HEK293 (cell line): ENCODE results near the gene FBXO28.

Experiments
- FEZF1 ChIP-seq: fragments of 450-650 bp; formaldehyde crosslinking; IDR thresholded peaks from 2 replicates; pipeline ENCODE4 v1.5.1; 2016; ENCODE audit warnings: missing biosample characterization, missing genetic modification characterization
- GLI4 ChIP-seq: fragments of 450-650 bp; formaldehyde crosslinking; IDR thresholded peaks from 2 replicates; pipeline ENCODE4 v1.5.1; 2016; ENCODE audit warnings: missing biosample characterization, missing genetic modification characterization
- GLIS1 ChIP-seq: fragments of 450-650 bp; formaldehyde crosslinking; IDR thresholded peaks from 2 replicates; pipeline ENCODE4 v1.5.1; 2016; ENCODE audit warnings: missing biosample characterization, missing genetic modification characterization
- OVOL3 ChIP-seq: fragments of 450-650 bp; formaldehyde crosslinking; IDR thresholded peaks from 2 replicates; pipeline ENCODE4 v1.5.1; 2016; ENCODE audit warnings: missing biosample characterization, missing genetic modification characterization
- SETDB1 ChIP-seq: IDR thresholded peaks from one replicate; pipeline ENCODE4 v1.6.1; 2017; ENCODE audit warnings: mild to moderate bottlenecking, low read length, moderate library complexity, mixed read lengths; ENCODE audit not compliant: insufficient read length
- SP7 ChIP-seq: fragments of 450-650 bp; formaldehyde crosslinking; IDR thresholded peaks from 2 replicates; pipeline ENCODE4 v1.5.1; 2016; ENCODE audit warnings: missing biosample characterization, missing genetic modification characterization
- TRIM28 ChIP-seq: IDR thresholded peaks from 2 replicates; pipeline ENCODE4 v1.6.1; 2011; ENCODE audit warnings: low read length, control low read depth, borderline replicate concordance
- YY2 ChIP-seq: fragments of 450-650 bp; formaldehyde crosslinking; IDR thresholded peaks from 2 replicates; pipeline ENCODE4 v1.5.1; 2016; ENCODE audit warnings: missing biosample characterization, missing genetic modification characterization
- ZIC2 ChIP-seq: fragments of 450-650 bp; formaldehyde crosslinking; IDR thresholded peaks from 2 replicates; pipeline ENCODE4 v1.5.1; 2016; ENCODE audit warnings: missing biosample characterization, missing genetic modification characterization
- ZNF138 ChIP-seq: fragments of 450-650 bp; formaldehyde crosslinking; IDR thresholded peaks from 2 replicates; pipeline ENCODE4 v1.5.1; 2016; ENCODE audit warnings: missing biosample characterization, missing genetic modification characterization, borderline replicate concordance
- ZNF174 ChIP-seq: fragments of 450-650 bp; formaldehyde crosslinking; IDR thresholded peaks from 2 replicates; pipeline ENCODE4 v1.5.0; 2017; ENCODE audit warnings: missing biosample characterization, mild to moderate bottlenecking, missing genetic modification characterization
- ZNF175 ChIP-seq: fragments of 450-650 bp; formaldehyde crosslinking; IDR thresholded peaks from 2 replicates; pipeline ENCODE4 v1.5.1; 2016; ENCODE audit warnings: missing biosample characterization, missing genetic modification characterization
- ZNF202 ChIP-seq: fragments of 450-650 bp; formaldehyde crosslinking; IDR thresholded peaks from 2 replicates; pipeline ENCODE4 v1.5.1; 2016; ENCODE audit warnings: missing biosample characterization, missing genetic modification characterization, borderline replicate concordance
- ZNF24 ChIP-seq: fragments of 450-650 bp; formaldehyde crosslinking; IDR thresholded peaks from 2 replicates; pipeline ENCODE4 v1.5.1; 2016; ENCODE audit warnings: missing biosample characterization, missing genetic modification characterization
- ZNF292 ChIP-seq: fragments of 450-650 bp; formaldehyde crosslinking; IDR thresholded peaks from 2 replicates; pipeline ENCODE4 v1.5.1; 2016; ENCODE audit warnings: low read depth, missing biosample characterization, missing genetic modification characterization, borderline replicate concordance
- ZNF335 ChIP-seq: fragments of 450-650 bp; formaldehyde crosslinking; conservative IDR thresholded peaks from 2 replicates; pipeline ENCODE4 v1.5.1; 2016; ENCODE audit warnings: missing biosample characterization, missing genetic modification characterization
- ZNF366 ChIP-seq: fragments of 450-650 bp; formaldehyde crosslinking; conservative IDR thresholded peaks from 2 replicates; pipeline ENCODE4 v1.5.1; 2016; ENCODE audit warnings: missing biosample characterization, missing genetic modification characterization
- ZNF549 ChIP-seq: fragments of 450-650 bp; IDR thresholded peaks from 2 replicates; pipeline ENCODE4 v1.5.1; 2018; ENCODE audit warnings: missing biosample characterization, missing genetic modification characterization, mild to moderate bottlenecking, inconsistent platforms, moderate library complexity
- ZNF624 ChIP-seq: fragments of 450-650 bp; formaldehyde crosslinking; IDR thresholded peaks from 2 replicates; pipeline ENCODE4 v1.5.1; 2017; ENCODE audit warnings: missing biosample characterization, missing genetic modification characterization
- TF ChIP-seq, protein P1 (sequence below): fragments of 450-650 bp; formaldehyde crosslinking; IDR thresholded peaks from 2 replicates; pipeline ENCODE4 v1.5.1; 2016; ENCODE audit warnings: missing biosample characterization, missing genetic modification characterization
- TF ChIP-seq, protein P2 (sequence below): fragments of 450-650 bp; formaldehyde crosslinking; IDR thresholded peaks from 2 replicates; pipeline ENCODE4 v1.5.1; 2017; ENCODE audit warnings: missing biosample characterization, mild to moderate bottlenecking, missing genetic modification characterization, moderate library complexity
- TF ChIP-seq, protein P3 (sequence below): fragments of 450-650 bp; formaldehyde crosslinking; optimal IDR thresholded peaks from 2 replicates; pipeline ENCODE3; 2016; ENCODE audit warnings: missing biosample characterization, mild to moderate bottlenecking, missing genetic modification characterization
- TF ChIP-seq, protein P4 (sequence below): fragments of 450-650 bp; formaldehyde crosslinking; IDR thresholded peaks from 2 replicates; pipeline ENCODE4 v1.5.1; 2016; ENCODE audit warnings: missing biosample characterization, missing genetic modification characterization
- TF ChIP-seq, protein P5 (sequence below): fragments of 450-650 bp; formaldehyde crosslinking; IDR thresholded peaks from 2 replicates; pipeline ENCODE4 v1.5.1; 2016; ENCODE audit warnings: missing biosample characterization, missing genetic modification characterization
- TF ChIP-seq, protein P6 (sequence below): fragments of 450-650 bp; formaldehyde crosslinking; IDR thresholded peaks from 2 replicates; pipeline ENCODE4 v1.5.1; 2016; ENCODE audit warnings: missing biosample characterization, missing genetic modification characterization

FBXO28 gene

DNA sequence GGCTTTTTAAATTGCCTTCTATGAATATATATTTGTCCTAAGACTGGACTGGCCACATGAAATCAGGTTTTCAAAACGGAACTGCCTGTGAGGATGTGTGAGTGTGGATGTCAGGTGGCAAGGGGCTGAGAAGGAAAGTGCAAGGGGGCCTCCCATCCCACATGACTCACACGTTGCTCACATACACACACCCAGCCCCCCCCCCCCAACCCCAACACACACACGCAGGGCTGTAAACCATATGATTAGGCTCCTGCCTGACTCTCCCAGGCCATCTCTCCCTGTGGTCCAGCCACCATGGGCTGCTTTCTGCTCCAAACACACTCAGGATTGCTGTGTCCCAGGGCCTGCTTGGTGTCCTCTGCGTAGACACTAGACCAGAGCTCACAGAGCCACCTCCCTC, 91.5 kb downstream of the FBXO28 start (continued):
- TF ChIP-seq SP7 (tag by site-specific recombination) (0 out of 2 replicates have a peak, but pooled peaks have one; percentile 36), GLI4 (tag by site-specific recombination) (no peak), FEZF1 (tag by site-specific recombination) (peak; percentile 49; the same call in 1 of the 2 replicates), OVOL3 (tag by site-specific recombination) (no peak), ZNF549 (tag by site-specific recombination) (no peak), ZNF174 (tag by site-specific recombination) (no peak), ZNF24 (no peak), ZNF138 (tag by site-specific recombination) (no peak), ZIC2 (tag by site-specific recombination) (0 out of 2 replicates have a peak, but pooled peaks have one; percentile 19), ZNF175 (tag by site-specific recombination) (no peak), ZNF292 (tag by site-specific recombination) (no peak), SETDB1 (no peak), TRIM28 (peak; percentile 83; the same call in 1 of the 2 replicates), ZNF202 (tag by site-specific recombination) (no peak), YY2 (tag by site-specific recombination) (no peak), ZNF366 (no peak), ZNF624 (tag by site-specific recombination) (no peak), GLIS1 (tag by site-specific recombination) (peak; percentile 67), ZNF335 (tag by site-specific recombination) (peak; percentile 71)
- TF ChIP-seq, protein P1, sequence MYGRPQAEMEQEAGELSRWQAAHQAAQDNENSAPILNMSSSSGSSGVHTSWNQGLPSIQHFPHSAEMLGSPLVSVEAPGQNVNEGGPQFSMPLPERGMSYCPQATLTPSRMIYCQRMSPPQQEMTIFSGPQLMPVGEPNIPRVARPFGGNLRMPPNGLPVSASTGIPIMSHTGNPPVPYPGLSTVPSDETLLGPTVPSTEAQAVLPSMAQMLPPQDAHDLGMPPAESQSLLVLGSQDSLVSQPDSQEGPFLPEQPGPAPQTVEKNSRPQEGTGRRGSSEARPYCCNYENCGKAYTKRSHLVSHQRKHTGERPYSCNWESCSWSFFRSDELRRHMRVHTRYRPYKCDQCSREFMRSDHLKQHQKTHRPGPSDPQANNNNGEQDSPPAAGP = peak; percentile 52; the same call in 1 of the 2 replicates
- TF ChIP-seq, protein P2, sequence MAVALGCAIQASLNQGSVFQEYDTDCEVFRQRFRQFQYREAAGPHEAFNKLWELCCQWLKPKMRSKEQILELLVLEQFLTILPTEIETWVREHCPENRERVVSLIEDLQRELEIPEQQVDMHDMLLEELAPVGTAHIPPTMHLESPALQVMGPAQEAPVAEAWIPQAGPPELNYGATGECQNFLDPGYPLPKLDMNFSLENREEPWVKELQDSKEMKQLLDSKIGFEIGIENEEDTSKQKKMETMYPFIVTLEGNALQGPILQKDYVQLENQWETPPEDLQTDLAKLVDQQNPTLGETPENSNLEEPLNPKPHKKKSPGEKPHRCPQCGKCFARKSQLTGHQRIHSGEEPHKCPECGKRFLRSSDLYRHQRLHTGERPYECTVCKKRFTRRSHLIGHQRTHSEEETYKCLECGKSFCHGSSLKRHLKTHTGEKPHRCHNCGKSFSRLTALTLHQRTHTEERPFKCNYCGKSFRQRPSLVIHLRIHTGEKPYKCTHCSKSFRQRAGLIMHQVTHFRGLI (tag by site-specific recombination) = no peak
- TF ChIP-seq, protein P3, sequence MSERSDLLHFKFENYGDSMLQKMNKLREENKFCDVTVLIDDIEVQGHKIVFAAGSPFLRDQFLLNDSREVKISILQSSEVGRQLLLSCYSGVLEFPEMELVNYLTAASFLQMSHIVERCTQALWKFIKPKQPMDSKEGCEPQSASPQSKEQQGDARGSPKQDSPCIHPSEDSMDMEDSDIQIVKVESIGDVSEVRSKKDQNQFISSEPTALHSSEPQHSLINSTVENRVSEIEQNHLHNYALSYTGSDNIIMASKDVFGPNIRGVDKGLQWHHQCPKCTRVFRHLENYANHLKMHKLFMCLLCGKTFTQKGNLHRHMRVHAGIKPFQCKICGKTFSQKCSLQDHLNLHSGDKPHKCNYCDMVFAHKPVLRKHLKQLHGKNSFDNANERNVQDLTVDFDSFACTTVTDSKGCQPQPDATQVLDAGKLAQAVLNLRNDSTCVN (tag by site-specific recombination) = no peak
- TF ChIP-seq, protein P4, sequence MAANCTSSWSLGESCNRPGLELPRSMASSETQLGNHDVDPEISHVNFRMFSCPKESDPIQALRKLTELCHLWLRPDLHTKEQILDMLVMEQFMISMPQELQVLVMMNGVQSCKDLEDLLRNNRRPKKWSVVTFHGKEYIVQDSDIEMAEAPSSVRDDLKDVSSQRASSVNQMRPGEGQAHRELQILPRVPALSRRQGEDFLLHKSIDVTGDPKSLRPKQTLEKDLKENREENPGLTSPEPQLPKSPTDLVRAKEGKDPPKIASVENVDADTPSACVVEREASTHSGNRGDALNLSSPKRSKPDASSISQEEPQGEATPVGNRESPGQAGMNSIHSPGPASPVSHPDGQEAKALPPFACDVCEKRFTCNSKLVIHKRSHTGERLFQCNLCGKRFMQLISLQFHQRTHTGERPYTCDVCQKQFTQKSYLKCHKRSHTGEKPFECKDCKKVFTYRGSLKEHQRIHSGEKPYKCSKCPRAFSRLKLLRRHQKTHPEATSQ (tag by site-specific recombination) = no peak
- TF ChIP-seq, protein P5, sequence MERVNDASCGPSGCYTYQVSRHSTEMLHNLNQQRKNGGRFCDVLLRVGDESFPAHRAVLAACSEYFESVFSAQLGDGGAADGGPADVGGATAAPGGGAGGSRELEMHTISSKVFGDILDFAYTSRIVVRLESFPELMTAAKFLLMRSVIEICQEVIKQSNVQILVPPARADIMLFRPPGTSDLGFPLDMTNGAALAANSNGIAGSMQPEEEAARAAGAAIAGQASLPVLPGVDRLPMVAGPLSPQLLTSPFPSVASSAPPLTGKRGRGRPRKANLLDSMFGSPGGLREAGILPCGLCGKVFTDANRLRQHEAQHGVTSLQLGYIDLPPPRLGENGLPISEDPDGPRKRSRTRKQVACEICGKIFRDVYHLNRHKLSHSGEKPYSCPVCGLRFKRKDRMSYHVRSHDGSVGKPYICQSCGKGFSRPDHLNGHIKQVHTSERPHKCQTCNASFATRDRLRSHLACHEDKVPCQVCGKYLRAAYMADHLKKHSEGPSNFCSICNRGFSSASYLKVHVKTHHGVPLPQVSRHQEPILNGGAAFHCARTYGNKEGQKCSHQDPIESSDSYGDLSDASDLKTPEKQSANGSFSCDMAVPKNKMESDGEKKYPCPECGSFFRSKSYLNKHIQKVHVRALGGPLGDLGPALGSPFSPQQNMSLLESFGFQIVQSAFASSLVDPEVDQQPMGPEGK (tag by site-specific recombination) = peak; percentile 74
- TF ChIP-seq, protein P6, sequence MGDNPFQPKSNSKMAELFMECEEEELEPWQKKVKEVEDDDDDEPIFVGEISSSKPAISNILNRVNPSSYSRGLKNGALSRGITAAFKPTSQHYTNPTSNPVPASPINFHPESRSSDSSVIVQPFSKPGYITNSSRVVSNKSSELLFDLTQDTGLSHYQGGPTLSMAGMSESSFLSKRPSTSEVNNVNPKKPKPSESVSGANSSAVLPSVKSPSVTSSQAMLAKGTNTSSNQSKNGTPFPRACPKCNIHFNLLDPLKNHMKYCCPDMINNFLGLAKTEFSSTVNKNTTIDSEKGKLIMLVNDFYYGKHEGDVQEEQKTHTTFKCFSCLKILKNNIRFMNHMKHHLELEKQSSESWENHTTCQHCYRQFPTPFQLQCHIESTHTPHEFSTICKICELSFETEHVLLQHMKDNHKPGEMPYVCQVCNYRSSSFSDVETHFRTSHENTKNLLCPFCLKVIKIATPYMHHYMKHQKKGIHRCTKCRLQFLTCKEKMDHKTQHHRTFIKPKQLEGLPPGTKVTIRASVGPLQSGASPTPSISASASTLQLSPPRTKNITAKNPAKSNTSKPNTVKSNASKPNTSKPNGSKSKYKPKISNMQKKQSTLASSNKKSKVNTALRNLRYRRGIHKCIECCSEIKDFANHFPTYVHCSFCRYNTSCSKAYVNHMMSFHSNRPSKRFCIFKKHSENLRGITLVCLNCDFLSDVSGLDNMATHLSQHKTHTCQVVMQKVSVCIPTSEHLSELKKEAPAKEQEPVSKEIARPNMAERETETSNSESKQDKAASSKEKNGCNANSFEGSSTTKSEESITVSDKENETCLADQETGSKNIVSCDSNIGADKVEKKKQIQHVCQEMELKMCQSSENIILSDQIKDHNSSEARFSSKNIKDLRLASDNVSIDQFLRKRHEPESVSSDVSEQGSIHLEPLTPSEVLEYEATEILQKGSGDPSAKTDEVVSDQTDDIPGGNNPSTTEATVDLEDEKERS = no peak
- TF ChIP-seq, all 188 proteins: peak for 11
